Measurements from ENCODE around the gene DZIP1L. TPM values are rescaled to one million over a fixed set of nuclear protein-coding genes. Genes with fewer than 3 reads are reported as not detected.

Gene DZIP1L
- total and polyA plus RNA-seq, 2 experiments from 2014 or later, result 10.6 to 19.5 TPM

DNA sequence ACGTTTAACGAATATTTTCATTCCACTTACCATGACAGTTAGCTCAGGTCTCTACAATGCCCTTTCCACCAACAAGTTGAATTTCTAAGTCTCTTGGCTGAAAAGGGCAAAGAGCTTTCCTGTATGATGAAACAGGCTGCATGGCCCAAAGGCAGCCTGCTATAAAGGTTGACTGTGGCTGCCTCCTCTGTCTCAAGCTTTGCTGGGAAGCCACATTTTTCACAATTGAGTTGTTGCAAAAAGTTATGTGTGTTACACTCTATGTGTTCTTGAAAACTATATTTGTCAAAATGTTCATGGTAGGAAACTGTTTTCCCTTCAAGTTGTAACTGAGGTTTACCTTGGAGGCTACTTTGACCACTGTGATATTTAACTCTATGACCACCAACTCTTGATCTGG lies 49.5 kb downstream of the DZIP1L start:
- no peaks in the 10 kb centered on the region for H3K9me2 ChIP-seq (ENCODE audit: insufficient read depth)
- H3F3A ChIP-seq (replicated peaks; ENCODE audit: low read depth), result no peaks in the 10 kb centered on the region
- peaks cover 7% of the 10 kb centered on the region for H3K27me3 Mint-ChIP-seq (ENCODE audit: insufficient read depth, low read depth, poor library complexity)
- H3K27me3 ChIP-seq (ENCODE audit: insufficient read depth), result no peaks in the 10 kb centered on the region
- H2AFZ ChIP-seq, result no peak overlapping the region
- no peak overlapping the region for H3K27ac Mint-ChIP-seq
- no peak overlapping the region for H3K4me2 ChIP-seq
- peaks cover 17% of the 10 kb centered on the region for H3K36me3 Mint-ChIP-seq (ENCODE audit: low read depth)
- H3K27ac ChIP-seq (ENCODE audit: low read depth), result no peak overlapping the region
- no peaks in the 10 kb centered on the region for H3K9me3 Mint-ChIP-seq
- DNase-seq (ENCODE audit: low spot score), result no peak
- no peaks in the 10 kb centered on the region; the same call in 1 of the 2 replicates for H3K4me1 ChIP-seq (ENCODE audit: insufficient read depth)
- H3K79me2 ChIP-seq (replicated peaks; ENCODE audit: insufficient read depth), result no peaks in the 10 kb centered on the region
- peaks cover 16% of the 10 kb centered on the region for H3K4me1 Mint-ChIP-seq
- H4K20me1 ChIP-seq (replicated peaks; ENCODE audit: insufficient read depth), result no peaks in the 10 kb centered on the region
- H3K36me3 ChIP-seq (ENCODE audit: insufficient read depth), result peaks cover 4% of the 10 kb centered on the region; the same call in 1 of the 2 replicates
- TF ChIP-seq STAT1 (IDR thresholded peaks at IDR 0.05; ENCODE audit: unreplicated experiment) (no peak), ZNF331 (CRISPR knock-in tag; IDR thresholded peaks at IDR 0.05; ENCODE audit: low read depth) (no peak), ZNF114 (CRISPR knock-in tag; IDR thresholded peaks at IDR 0.05) (no peak), POLR2AphosphoS5 (IDR thresholded peaks at IDR 0.05; ENCODE audit: low read depth) (no peak), EZH2phosphoT487 (IDR thresholded peaks at IDR 0.05; ENCODE audit: unreplicated experiment) (no peak)
- TF ChIP-seq, protein P1, sequence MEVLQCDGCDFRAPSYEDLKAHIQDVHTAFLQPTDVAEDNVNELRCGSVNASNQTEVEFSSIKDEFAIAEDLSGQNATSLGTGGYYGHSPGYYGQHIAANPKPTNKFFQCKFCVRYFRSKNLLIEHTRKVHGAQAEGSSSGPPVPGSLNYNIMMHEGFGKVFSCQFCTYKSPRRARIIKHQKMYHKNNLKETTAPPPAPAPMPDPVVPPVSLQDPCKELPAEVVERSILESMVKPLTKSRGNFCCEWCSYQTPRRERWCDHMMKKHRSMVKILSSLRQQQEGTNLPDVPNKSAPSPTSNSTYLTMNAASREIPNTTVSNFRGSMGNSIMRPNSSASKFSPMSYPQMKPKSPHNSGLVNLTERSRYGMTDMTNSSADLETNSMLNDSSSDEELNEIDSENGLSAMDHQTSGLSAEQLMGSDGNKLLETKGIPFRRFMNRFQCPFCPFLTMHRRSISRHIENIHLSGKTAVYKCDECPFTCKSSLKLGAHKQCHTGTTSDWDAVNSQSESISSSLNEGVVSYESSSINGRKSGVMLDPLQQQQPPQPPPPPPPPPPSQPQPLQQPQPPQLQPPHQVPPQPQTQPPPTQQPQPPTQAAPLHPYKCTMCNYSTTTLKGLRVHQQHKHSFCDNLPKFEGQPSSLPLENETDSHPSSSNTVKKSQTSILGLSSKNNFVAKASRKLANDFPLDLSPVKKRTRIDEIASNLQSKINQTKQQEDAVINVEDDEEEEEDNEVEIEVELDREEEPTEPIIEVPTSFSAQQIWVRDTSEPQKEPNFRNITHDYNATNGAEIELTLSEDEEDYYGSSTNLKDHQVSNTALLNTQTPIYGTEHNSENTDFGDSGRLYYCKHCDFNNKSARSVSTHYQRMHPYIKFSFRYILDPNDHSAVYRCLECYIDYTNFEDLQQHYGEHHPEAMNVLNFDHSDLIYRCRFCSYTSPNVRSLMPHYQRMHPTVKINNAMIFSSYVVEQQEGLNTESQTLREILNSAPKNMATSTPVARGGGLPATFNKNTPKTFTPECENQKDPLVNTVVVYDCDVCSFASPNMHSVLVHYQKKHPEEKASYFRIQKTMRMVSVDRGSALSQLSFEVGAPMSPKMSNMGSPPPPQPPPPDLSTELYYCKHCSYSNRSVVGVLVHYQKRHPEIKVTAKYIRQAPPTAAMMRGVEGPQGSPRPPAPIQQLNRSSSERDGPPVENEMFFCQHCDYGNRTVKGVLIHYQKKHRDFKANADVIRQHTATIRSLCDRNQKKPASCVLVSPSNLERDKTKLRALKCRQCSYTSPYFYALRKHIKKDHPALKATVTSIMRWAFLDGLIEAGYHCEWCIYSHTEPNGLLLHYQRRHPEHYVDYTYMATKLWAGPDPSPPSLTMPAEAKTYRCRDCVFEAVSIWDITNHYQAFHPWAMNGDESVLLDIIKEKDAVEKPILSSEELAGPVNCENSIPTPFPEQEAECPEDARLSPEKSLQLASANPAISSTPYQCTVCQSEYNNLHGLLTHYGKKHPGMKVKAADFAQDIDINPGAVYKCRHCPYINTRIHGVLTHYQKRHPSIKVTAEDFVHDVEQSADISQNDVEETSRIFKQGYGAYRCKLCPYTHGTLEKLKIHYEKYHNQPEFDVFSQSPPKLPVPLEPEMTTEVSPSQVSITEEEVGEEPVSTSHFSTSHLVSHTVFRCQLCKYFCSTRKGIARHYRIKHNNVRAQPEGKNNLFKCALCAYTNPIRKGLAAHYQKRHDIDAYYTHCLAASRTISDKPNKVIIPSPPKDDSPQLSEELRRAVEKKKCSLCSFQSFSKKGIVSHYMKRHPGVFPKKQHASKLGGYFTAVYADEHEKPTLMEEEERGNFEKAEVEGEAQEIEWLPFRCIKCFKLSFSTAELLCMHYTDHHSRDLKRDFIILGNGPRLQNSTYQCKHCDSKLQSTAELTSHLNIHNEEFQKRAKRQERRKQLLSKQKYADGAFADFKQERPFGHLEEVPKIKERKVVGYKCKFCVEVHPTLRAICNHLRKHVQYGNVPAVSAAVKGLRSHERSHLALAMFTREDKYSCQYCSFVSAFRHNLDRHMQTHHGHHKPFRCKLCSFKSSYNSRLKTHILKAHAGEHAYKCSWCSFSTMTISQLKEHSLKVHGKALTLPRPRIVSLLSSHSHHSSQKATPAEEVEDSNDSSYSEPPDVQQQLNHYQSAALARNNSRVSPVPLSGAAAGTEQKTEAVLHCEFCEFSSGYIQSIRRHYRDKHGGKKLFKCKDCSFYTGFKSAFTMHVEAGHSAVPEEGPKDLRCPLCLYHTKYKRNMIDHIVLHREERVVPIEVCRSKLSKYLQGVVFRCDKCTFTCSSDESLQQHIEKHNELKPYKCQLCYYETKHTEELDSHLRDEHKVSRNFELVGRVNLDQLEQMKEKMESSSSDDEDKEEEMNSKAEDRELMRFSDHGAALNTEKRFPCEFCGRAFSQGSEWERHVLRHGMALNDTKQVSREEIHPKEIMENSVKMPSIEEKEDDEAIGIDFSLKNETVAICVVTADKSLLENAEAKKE (CRISPR knock-in tag; IDR thresholded peaks at IDR 0.05), result no peak
- no peak for ATAC-seq
- no peak overlapping the region for H3K4me3 ChIP-seq
- H3K4me3 Mint-ChIP-seq, result no peak overlapping the region

DNA sequence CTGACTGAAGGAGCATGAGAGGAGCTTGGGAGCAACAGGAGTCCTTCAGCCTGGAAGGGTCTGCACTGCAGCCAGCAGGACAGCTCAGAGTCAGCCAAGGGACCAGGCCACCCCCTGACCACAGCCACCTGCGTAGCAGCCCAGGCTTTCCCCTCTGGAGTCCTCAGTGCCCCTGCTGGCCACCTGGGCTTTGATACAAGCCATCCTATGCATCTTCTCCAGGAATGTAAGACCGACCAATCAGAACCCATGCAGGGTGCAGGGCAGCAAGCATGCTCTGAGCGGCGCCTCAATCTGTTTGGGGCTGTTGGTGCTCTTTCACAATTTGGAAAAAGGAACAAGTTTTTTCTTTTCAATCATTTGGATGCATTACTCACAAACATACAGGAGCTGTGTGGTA lies 52.0 kb downstream of the DZIP1L start:
- no peaks in the 10 kb centered on the region for H3K27me3 ChIP-seq (ENCODE audit: insufficient read depth)
- H3F3A ChIP-seq (replicated peaks; ENCODE audit: low read depth), result no peaks in the 10 kb centered on the region
- Mint-ChIP-seq H3K36me3 (ENCODE audit: low read depth) (peaks cover 17% of the 10 kb centered on the region), H3K27me3 (ENCODE audit: insufficient read depth, low read depth, poor library complexity) (peaks cover 4% of the 10 kb centered on the region), H3K4me1 (peaks cover 10% of the 10 kb centered on the region), H3K27ac (no peak overlapping the region), H3K4me3 (no peak overlapping the region), H3K9me3 (no peaks in the 10 kb centered on the region)
- H3K9me2 ChIP-seq (ENCODE audit: insufficient read depth), result no peaks in the 10 kb centered on the region
- DNase-seq (ENCODE audit: low spot score) (peak; percentile 52), ATAC-seq (peak; percentile 91)
- H3K36me3 ChIP-seq (ENCODE audit: insufficient read depth), result peaks cover 4% of the 10 kb centered on the region; the same call in 1 of the 2 replicates
- H3K79me2 ChIP-seq (replicated peaks; ENCODE audit: insufficient read depth), result no peaks in the 10 kb centered on the region
- 0 out of 2 replicates have a peak, but pooled peaks cover 2% of the 10 kb centered on the region for H4K20me1 ChIP-seq (replicated peaks; ENCODE audit: insufficient read depth)
- H3K4me3 ChIP-seq, result no peak overlapping the region
- no peak overlapping the region for H3K4me2 ChIP-seq
- 0 out of 2 replicates have a peak, but pooled peaks cover 4% of the 10 kb centered on the region for H3K4me1 ChIP-seq (ENCODE audit: insufficient read depth)
- H2AFZ ChIP-seq, result no peak overlapping the region
- H3K27ac ChIP-seq (ENCODE audit: low read depth), result no peak overlapping the region
- TF ChIP-seq ZNF331 (CRISPR knock-in tag; IDR thresholded peaks at IDR 0.05; ENCODE audit: low read depth), result no peak
- TF ChIP-seq EZH2 (IDR thresholded peaks at IDR 0.05; ENCODE audit: low read depth, unreplicated experiment), result no peak
- TF ChIP-seq, protein P2, sequence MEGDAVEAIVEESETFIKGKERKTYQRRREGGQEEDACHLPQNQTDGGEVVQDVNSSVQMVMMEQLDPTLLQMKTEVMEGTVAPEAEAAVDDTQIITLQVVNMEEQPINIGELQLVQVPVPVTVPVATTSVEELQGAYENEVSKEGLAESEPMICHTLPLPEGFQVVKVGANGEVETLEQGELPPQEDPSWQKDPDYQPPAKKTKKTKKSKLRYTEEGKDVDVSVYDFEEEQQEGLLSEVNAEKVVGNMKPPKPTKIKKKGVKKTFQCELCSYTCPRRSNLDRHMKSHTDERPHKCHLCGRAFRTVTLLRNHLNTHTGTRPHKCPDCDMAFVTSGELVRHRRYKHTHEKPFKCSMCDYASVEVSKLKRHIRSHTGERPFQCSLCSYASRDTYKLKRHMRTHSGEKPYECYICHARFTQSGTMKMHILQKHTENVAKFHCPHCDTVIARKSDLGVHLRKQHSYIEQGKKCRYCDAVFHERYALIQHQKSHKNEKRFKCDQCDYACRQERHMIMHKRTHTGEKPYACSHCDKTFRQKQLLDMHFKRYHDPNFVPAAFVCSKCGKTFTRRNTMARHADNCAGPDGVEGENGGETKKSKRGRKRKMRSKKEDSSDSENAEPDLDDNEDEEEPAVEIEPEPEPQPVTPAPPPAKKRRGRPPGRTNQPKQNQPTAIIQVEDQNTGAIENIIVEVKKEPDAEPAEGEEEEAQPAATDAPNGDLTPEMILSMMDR (conservative IDR thresholded peaks at IDR 0.05; ENCODE audit: low read depth in 2 of 2), result no peak
- TF ChIP-seq STAT1 (IDR thresholded peaks at IDR 0.05; ENCODE audit: unreplicated experiment), result no peak
- no peak for TF ChIP-seq CREB1 (CRISPR knock-in tag; IDR thresholded peaks at IDR 0.05; ENCODE audit: low read depth)
- TF ChIP-seq, protein P3, sequence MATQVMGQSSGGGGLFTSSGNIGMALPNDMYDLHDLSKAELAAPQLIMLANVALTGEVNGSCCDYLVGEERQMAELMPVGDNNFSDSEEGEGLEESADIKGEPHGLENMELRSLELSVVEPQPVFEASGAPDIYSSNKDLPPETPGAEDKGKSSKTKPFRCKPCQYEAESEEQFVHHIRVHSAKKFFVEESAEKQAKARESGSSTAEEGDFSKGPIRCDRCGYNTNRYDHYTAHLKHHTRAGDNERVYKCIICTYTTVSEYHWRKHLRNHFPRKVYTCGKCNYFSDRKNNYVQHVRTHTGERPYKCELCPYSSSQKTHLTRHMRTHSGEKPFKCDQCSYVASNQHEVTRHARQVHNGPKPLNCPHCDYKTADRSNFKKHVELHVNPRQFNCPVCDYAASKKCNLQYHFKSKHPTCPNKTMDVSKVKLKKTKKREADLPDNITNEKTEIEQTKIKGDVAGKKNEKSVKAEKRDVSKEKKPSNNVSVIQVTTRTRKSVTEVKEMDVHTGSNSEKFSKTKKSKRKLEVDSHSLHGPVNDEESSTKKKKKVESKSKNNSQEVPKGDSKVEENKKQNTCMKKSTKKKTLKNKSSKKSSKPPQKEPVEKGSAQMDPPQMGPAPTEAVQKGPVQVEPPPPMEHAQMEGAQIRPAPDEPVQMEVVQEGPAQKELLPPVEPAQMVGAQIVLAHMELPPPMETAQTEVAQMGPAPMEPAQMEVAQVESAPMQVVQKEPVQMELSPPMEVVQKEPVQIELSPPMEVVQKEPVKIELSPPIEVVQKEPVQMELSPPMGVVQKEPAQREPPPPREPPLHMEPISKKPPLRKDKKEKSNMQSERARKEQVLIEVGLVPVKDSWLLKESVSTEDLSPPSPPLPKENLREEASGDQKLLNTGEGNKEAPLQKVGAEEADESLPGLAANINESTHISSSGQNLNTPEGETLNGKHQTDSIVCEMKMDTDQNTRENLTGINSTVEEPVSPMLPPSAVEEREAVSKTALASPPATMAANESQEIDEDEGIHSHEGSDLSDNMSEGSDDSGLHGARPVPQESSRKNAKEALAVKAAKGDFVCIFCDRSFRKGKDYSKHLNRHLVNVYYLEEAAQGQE (IDR thresholded peaks at IDR 0.05; ENCODE audit: unreplicated experiment), result no peak
- TF ChIP-seq EZH2phosphoT487 (IDR thresholded peaks at IDR 0.05; ENCODE audit: unreplicated experiment), result no peak
- TF ChIP-seq JUNB (IDR thresholded peaks at IDR 0.05; ENCODE audit: unreplicated experiment), result no peak

Data from GM23338 (cell line).